Left ventricle myocardium inferior (tissue), 1 donor: ENCODE results near the gene TAL1. TPM values are rescaled to one million over a fixed set of nuclear protein-coding genes. Genes with fewer than 3 reads are reported as not detected.
A peak's percentile ranks its signal among the peaks of the same experiment; 100 is the strongest.

Source experiments
- DNase-seq: peaks from one replicate; pipeline ENCODE4 v3.0.0-alpha.2; 2020
- H3K27ac ChIP-seq: fragments of 200-600 bp; replicated peaks from 2 replicates; pipeline ENCODE4 v1.8.0; 2021
- H3K27me3 ChIP-seq: fragments of 200-600 bp; 2 replicates; pipeline ENCODE4 v1.8.0; 2021; ENCODE audit warnings: low read depth
- H3K36me3 ChIP-seq: fragments of 200-600 bp; 2 replicates; pipeline ENCODE4 v1.8.0; 2021
- H3K4me1 ChIP-seq: fragments of 200-600 bp; 2 replicates; pipeline ENCODE4 v1.8.0; 2021
- H3K4me3 ChIP-seq: fragments of 200-600 bp; 2 replicates; pipeline ENCODE4 v1.8.0; 2021; ENCODE audit warnings: mild to moderate bottlenecking, moderate library complexity
- H3K9me3 ChIP-seq: fragments of 200-600 bp; replicated peaks from 2 replicates; pipeline ENCODE4 v1.8.0; 2021
- intact Hi-C: fragments of 100-400 bp; cut with micrococcal nuclease; formaldehyde crosslinking; loops from one replicate; pipeline ENCODE4 v1.11.0; 2022
- total RNA-seq: library from RNA; stranded (reverse); fragmentation: NEBNext Ultra II Directional; extraction: Animal tissue kit (Norgen Biotek cat#: 25700); gene quantifications from one replicate; pipeline ENCODE4 v1.2.1, GENCODE V29; 2021
- TF ChIP-seq, protein P1 (sequence below): fragments of 200-600 bp; IDR thresholded peaks from 2 replicates; pipeline ENCODE4 v1.8.0; 2021; ENCODE audit warnings: antibody characterized with exemption, mild to moderate bottlenecking, borderline replicate concordance
- donor health status: DM: no; HTN: yes; CAD: no; lungs with severe emphysema.

TAL1 gene
- total RNA-seq, 1 donor from 2014 or later, result 4.3 TPM

DNA sequence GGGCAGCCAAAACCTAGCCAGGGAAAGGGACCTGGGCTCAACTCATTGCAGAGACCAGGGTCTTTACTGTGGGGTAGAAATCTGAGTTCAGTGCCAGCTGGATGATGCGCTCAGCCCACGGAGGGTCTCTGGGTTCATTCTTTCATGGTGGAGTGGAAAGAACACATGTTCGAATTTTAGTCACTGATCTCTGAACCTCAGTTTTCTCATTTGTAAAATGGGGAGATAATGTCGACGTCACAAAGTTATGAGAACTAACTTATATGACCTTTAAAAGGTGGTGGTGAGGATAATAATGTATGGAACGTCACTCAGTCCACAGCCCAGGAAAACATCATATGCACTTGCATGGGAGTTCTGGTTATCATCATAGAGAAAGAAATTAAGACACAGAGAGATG lies 1.2 kb upstream of the TAL1 start:
- intact Hi-C loops, result no loop called here

DNA sequence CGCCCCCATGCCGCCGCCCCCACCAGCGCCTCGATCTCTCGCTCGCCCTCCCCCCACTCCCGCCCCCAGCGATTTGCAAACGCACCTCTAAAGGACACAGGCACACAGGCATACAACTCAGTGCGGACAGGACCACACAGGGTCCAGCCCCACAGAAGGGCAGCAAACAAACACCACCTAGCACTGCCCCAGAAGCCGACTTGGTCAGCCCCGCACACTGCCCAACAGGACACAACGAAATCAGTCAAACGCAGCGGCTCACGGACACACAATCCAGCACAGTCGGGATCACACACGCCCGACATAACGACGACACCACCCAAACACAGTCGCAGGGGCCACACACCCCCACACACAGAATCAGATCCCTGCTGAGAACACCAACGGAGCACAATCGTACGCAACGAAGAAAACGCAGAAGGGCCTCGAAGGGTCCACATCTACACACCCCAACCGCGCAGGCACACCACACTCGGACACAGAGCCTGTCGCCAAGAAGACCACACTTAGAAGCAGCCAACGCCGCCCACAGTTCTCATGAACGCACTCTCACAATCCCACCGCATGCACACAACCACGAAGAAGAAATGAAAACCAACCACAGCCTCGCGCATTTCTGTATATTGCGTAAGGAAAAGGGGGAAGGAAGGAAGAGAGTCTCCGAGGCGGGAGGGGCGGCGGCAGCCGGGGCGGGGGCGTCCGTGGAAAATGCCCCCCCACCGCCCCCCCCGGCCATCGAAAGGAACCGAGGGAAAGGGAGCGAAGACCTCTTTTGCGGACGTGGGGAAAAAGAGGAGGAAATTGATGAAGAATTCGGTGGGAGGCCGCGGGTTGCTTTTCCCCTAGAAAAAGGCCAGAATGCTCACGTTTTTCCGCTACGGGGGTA lies 481 bp downstream of the TAL1 start:
- TF ChIP-seq, protein P1, sequence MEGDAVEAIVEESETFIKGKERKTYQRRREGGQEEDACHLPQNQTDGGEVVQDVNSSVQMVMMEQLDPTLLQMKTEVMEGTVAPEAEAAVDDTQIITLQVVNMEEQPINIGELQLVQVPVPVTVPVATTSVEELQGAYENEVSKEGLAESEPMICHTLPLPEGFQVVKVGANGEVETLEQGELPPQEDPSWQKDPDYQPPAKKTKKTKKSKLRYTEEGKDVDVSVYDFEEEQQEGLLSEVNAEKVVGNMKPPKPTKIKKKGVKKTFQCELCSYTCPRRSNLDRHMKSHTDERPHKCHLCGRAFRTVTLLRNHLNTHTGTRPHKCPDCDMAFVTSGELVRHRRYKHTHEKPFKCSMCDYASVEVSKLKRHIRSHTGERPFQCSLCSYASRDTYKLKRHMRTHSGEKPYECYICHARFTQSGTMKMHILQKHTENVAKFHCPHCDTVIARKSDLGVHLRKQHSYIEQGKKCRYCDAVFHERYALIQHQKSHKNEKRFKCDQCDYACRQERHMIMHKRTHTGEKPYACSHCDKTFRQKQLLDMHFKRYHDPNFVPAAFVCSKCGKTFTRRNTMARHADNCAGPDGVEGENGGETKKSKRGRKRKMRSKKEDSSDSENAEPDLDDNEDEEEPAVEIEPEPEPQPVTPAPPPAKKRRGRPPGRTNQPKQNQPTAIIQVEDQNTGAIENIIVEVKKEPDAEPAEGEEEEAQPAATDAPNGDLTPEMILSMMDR, result no peak
- no peaks in the 10 kb centered on the region for H3K9me3 ChIP-seq
- peaks cover 72% of the 10 kb centered on the region for H3K4me1 ChIP-seq
- no peaks in the 10 kb centered on the region for H3K36me3 ChIP-seq
- peak overlapping the region; percentile 91 for H3K27ac ChIP-seq
- peak overlapping the region; percentile 68 for H3K4me3 ChIP-seq
- intact Hi-C loops, result no loop called here
- DNase-seq, result no peak
- H3K27me3 ChIP-seq, result peaks cover 90% of the 10 kb centered on the region

More for the DNA sequence above, 1.2 kb upstream of the TAL1 start:
- TF ChIP-seq, protein P1, result no peak
- Histone ChIP-seq H3K27me3 (peaks cover 74% of the 10 kb centered on the region), H3K4me3 (no peak overlapping the region), H3K4me1 (peaks cover 56% of the 10 kb centered on the region), H3K36me3 (no peaks in the 10 kb centered on the region), H3K9me3 (no peaks in the 10 kb centered on the region), H3K27ac (no peak overlapping the region)
- DNase-seq, result no peak

GRCh38 chr1:47230692-47231300 lies 1.2 kb downstream of the TAL1 start:
- intact Hi-C loops, result no loop called here
- Histone ChIP-seq H3K4me1 (peaks cover 76% of the 10 kb centered on the region), H3K9me3 (no peaks in the 10 kb centered on the region), H3K4me3 (peak overlapping the region; percentile 68), H3K27ac (peak overlapping the region; percentile 91), H3K27me3 (peaks cover 98% of the 10 kb centered on the region), H3K36me3 (no peaks in the 10 kb centered on the region)
- DNase-seq, result no peak
- TF ChIP-seq, protein P1, result no peak

GRCh38 chr1:47229886-47230691 lies 1.9 kb downstream of the TAL1 start:
- Histone ChIP-seq H3K27ac (peak overlapping the region; percentile 91), H3K36me3 (no peaks in the 10 kb centered on the region), H3K27me3 (peaks cover 100% of the 10 kb centered on the region), H3K4me3 (peak overlapping the region; percentile 68), H3K9me3 (no peaks in the 10 kb centered on the region), H3K4me1 (peaks cover 76% of the 10 kb centered on the region)
- intact Hi-C loops, result no loop called here
- DNase-seq, result no peak
- TF ChIP-seq, protein P1, result no peak
